DND-41 (cell line): ENCODE data around the gene FAM72B.
"Not testable (repeated sequence)": the region's sequence is repeated elsewhere in the genome, so short reads cannot be mapped to it uniquely, and the experiment has no call there.

Experiments used
- CTCF ChIP-seq: IDR thresholded peaks from 2 replicates; pipeline ENCODE4 v1.5.1; 2012; ENCODE audit warnings: borderline replicate concordance, low read length, moderate library complexity, mild to moderate bottlenecking; ENCODE audit not compliant: poor library complexity, severe bottlenecking; ENCODE audit errors: extremely low read depth
- EZH2 ChIP-seq: IDR thresholded peaks from 3 replicates; pipeline ENCODE4 v1.6.1; 2012; ENCODE audit warnings: borderline replicate concordance, low read depth, mild to moderate bottlenecking, moderate library complexity, low read length, inconsistent platforms; ENCODE audit not compliant: severe bottlenecking

- TF ChIP-seq CTCF, EZH2: not testable (repeated sequence)
These were observed 30.5 kb upstream of the FAM72B start for GRCh38 chr1:121214544-121215156.
